ENCODE measurements around the gene SLC45A2.

The SLC45A2 gene

DNA sequence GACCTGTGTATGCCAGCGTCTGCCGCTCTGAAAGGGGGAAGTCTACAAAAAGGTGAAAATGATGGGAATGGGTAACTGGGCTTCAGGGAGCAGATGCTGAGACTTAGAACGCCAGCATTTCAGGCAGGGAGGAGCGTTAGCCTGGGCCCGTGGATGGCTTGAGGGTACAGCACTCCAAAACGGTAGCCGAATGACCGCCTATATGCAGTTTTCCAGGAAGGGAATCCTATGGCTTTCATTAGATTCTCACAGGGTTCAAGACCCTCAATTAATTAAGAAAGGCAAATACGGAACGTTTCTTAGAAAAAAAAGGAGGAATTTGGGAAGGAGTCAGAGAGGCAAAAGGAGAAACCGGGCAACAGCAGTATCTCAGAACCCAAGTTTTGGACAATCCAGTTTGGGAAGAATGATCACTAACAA, 22.7 kb upstream of the SLC45A2 start:
- DNase-seq (ENCODE audit: low read depth) = no peak

DNA sequence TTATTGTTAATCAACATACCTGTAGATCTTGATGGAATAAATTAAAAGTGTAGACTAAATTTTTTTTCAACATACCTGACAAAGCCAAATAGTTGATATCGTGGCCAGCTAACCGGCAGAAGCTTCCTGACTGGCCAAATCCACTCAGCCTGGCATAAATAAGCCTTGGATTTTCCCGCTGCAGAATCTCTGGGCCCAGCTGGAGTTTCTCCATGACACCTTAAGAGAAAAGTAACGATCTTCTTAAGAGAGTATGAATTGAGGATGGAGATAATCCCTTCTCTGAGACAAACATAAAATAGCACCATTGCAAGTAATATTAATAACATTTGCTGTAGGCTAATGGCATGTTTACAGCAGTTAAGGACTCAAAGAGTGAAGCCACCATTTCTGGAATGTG, 21.2 kb upstream of the SLC45A2 start:
- no peak for DNase-seq (ENCODE audit: low read depth)

DNA sequence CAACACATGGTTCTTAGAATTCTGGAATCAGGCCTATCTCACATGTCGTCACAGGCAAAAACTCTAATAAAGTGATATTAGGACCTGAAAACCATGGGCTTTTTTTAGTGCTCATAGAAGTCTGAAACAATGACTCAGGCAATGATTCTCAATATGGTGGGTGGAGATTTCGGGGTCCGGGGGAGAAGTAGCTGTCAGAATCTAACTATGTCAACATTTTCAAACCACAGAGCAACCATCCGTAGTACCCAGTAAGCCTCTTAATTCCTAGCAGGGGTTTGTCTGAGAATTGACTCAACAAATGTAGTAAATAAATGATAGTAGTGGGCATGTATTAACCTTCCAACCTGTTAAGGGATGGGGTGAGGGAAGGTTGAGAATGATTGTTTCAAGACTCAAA, 20.7 kb upstream of the SLC45A2 start:
- DNase-seq (ENCODE audit: low read depth) = no peak

DNA sequence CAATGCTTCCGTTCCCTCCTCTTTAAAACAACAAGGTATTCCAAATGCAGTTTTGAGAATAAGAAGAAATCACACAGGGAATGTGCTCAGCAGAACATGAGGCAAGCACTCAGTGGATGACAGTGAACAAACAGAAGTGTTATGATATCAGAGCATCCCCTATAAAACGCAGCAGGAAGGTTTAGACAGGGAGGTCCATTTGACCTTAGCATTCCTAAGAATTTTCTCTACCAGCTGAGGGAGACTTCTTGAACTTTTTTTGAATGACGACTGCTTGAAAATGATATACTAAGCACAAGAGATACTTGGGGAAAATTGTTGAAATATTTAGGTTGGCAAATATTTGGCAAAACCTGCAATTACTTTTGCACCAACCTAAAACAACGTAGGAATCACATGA, 19.4 kb upstream of the SLC45A2 start:
- no peak for DNase-seq (ENCODE audit: low read depth)

DNA sequence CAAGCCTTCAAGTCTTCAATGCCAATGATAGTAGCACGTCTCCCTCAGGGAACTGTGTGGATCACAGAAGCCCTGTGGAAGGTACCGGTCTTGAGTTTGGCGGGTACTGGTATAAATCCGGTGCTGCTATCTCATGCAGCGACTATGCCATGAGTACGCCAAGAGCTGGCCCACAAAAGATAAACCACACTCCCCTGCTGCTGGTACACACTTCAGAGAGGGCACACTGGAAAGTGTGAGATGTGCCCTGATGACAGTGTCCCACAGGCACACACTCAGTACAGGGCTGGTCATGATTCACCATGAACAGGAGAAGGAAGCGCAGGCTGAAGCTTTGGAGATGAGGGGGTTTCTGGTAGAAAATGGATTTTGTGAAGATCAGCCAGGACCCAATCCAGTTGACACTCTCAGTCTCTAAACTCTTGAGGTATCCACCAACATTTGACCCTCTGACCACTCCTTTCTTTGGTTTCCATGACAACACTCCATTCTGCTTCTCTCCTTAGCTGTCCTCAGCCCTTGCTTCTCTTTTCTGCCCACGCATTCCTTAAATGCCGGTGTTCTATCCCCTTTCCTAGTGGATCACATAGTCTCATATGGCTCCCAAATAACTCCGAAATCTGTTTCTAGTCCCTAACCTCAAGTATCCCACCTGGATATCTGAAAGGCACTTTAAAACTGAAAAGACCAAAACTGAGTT, 18.3 kb upstream of the SLC45A2 start:
- no peak for DNase-seq (ENCODE audit: low read depth)

DNA sequence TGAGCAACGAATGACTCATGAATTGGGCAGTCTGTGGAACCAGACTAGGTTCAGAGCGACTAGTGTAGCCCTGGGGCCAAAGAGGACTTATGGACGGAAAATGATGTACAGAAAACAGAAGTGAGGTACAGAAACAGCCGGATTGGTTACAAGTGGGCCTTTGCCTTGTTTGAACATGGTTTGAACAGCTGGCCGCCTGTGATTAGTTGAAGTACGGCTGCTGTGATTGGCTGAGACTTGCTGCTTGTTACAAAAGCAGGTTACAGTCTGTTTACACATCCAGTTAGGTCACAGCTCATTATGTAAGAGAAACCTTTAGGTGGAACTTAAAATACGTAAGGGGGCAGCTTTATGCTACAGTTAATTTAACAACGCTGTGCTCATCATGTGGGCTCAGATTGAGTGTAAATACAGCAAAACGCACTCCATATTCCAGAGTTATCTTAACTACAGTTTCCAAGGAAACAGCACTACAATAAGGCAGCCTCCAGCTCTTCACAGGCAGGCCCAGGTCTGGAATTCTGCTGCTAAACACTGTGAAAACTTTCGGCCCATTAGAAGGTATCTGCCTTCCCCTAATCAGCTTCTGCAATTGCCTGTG, 16.8 kb upstream of the SLC45A2 start:
- no peak for DNase-seq (ENCODE audit: low read depth)

DNA sequence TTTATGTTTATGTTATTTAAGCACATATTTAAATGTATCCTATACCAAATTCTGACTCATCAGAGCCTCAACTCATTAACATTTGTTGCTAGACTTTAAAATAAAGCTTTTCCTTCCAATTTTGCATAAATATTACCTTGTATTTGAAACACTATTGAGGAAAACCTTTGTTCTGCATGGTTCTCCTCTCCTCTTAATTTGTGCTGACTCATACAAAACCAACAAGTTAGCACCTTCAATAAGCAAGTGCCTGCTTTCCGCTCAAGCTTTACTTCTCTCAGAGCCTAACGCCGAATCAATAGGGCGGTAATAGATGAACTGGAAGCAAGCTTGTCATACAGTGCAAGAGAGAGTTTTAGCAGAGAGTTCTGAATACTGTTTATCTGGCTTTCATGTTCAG, 15.5 kb upstream of the SLC45A2 start:
- DNase-seq (ENCODE audit: low read depth) = no peak

DNA sequence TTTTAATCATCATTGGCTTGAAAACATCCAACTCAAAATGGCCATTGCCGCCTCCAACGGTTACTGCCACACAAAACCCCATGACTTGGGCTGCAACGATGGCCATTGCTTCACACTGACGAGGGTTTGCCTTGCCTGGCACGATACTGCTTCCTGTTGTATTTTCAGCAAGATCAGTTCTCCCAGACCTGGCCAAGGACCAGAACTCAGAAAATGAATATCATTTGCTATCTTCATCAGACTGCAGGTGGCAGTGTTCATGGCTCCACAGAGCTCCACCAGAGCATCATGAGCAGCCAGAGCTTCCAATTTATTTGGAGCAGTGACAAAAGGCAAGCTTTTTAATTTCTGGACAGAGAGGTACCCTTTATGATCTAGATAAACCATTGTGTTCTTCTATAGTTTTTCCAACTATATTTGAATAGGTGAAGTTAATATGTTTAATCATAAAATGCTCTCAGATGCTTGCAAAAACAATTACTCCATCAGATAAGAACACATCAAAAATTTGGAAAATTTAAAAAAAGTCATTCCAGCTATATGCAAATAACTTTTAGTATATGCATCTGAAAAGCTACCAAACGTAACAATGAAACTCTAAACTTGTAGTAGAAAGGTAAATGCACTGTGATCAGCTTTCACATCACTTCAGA, 13.0 kb upstream of the SLC45A2 start:
- DNase-seq (ENCODE audit: low read depth) = no peak

DNA sequence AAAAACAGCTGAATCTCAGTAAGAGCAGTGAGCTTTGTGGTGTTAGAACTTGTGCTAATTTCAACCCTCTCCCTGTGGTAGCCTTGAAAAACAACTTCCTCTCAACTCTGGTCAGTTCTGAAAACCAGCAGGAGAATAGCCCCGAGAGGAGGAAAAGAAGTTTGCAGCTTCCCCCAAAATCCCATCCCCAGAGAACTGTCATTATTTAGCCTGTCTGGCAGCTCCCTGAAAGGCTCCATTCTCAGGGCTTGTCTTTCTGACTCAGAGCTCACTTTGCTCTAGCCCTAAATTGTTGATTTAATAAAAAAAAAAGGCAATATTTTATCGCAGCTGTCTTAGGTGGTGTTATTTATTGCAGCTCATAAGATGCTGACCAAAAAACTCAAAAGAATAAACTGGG, 11.4 kb upstream of the SLC45A2 start:
- DNase-seq (ENCODE audit: low read depth) = no peak

DNA sequence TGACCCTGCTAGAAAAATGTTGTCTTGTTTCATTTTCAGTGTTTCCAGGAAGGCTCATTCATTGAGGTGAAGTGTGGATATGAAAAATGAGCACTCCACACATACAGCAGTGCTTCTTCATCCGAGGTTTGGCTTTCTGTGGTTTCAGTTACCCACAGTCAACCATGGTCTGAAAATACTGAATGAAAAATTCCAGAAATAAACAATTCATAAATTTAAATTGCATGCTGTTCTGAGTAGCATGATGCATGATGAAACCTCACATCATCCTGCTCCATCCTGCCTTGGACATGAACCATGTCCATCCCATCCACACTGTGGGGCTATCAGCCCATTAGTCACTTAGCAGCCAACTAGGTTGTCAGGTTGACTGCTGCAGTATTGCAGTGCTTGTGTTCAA, 10.4 kb upstream of the SLC45A2 start:
- DNase-seq (ENCODE audit: low read depth) = no peak

DNA sequence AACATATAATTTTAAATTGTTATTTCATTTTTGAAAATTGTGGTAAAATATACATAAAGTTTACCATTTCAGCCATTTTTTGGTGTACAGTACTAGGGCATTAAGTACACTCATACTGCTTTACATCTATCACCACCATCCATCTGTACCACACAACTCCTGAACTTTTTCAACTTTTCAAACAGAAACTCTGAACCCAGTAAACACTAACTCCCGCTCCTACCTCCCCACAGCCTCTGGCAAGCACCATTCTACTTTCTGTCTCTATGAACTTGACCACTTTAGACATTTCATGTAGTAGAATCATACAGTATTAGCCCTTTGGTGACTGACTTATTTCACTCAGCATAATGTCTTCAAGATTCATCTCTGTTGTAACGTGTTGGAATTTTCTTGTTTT, 8.4 kb upstream of the SLC45A2 start:
- DNase-seq (ENCODE audit: low read depth) = no peak

DNA sequence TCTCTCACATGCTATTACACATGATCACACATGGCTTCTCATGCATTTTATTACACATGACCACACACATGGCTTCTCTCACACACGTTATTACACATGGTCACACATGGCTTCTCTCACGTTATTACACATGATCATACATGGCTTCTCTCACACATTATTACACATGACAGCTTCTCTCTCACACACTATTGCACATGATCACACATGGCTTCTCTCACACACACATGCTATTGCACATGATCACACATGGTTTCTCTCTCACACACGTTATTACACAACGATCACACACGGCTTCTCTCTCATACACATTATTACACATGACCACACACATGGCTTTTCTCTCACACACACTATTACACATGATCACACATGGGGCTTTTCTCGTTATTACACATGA, 954 bp upstream of the SLC45A2 start:
- no peak for DNase-seq (ENCODE audit: low read depth)

DNA sequence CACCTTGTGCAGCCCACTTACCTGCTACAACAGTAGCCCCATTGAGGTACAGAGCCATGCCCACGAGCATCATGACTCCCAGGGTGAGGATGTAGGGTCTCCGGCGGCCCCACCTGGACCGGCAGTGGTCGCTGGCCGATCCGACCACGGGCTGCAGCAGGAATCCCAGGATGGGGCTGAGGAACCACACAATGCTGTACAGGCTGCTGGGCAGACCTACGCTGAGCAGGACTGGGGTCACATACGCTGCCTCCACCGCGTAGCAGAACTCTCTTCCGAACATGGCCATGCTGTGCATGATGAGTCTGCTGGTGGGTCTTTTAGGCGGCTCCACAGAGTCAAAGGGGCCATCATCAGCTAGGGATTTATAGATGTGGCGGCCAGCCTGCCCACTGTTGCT, 315 bp downstream of the SLC45A2 start:
- no peak for DNase-seq (ENCODE audit: low read depth)

DNA sequence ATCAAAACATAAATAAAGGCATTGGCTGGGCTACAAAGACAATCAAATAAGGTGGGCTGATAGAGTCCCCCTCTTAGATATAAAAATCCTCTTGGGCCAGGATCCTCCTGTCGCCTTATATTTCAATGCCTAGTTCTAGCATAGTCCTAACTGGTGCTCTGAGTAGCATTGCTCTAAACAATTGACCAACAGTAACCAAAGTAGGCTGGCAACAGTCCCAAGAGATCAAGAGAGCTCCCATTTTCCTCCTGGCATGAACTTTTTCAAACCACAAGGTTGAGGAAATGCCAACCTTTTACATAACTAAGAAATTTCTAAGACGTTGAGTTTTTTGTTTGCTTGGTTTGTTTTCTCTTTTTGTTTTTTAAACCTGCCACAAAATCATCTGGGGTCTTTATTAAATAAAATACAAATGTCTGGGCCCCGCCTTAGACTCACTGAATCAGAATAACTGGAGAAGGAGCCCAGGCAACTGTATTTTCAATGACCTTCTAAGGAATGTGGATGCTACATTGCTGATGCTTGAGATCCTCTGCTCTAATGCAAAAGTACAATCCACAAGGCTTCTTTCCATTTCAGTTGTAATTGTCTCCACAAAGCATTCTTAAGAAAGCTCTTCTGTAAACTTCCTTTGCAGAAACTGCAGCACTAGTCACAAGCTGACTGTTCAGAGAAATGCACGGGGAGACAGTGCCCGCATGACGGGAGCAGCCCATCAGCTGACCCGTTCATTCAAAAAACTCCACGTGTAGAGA, 2.9 kb downstream of the SLC45A2 start:
- no peak for DNase-seq (ENCODE audit: low read depth)

DNA sequence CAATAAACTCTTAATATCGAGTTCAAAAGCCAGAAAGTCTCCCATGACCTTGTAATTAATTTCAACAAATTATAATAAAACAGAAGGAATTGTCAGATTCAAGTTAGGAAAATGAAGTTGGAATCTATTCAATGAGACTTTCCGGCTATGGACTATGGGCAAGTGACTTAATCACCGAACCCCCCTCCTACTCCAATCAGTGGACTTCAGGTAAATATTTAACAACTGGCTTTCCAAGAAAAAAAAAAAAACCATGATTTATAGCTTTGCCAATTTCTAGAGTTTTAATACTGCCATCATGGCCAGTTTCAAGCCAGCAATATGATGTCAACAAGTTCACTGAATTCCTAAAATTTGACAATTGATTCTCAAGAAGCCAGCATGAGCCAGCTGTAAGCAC, 4.5 kb downstream of the SLC45A2 start:
- no peak for DNase-seq (ENCODE audit: low read depth)

DNA sequence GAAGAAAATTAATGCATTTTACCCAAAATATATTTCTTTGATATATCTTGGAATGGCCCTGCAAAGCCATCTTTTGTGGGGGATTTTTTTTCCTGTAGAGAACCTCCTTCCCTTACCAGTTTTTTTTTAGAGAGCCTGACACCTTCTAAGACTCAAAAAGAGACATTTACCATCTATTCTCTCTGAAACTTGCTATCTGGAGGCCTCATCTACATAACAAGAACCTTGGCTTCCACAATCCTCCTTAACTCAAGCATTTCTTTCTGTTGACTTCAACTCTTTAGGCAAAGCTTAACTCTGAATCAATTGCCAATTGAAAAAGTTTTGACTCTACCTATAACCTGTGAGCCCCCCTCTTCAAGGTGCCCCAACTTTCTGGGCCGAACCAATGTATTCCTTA, 6.2 kb downstream of the SLC45A2 start:
- no peak for DNase-seq (ENCODE audit: low read depth)

DNA sequence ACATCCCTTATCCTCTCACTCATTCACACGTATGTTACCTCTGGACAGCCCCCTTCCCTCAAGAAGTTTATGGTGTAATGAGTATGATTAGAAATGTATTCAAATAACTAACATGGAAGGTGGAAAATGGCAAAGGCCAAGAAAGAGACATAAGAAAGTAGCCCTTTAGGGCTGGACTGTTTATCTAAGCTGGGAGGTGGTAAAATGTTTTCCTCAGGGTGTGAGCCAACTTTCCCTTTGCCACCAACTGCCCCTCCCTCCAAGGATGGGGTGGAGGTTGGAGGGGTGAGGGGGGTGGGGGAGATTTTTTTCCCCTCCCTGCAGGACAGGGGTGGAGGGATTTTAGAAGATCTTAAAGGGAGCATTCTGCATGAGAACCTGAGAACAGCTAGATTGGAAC, 8.2 kb downstream of the SLC45A2 start:
- no peak for DNase-seq (ENCODE audit: low read depth)

DNA sequence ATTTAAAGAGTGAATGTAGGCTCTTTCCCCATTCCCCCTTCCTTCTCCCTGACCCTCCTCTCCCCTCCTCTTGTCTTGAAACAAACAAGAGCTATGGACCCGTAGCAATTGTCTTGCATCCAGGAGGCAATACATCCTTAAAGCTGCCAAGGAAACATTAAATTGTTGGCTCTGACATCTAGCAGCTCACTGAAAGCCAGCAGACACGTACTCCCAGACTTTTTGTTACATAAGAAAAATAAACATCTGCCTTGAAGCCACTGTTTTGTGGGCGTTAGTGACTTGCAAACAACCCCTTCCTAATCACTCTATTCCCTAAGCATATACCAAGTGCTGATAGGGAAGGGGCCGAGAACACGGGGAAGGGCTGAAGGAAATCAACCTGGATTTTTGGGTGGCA, 8.6 kb downstream of the SLC45A2 start:
- DNase-seq (ENCODE audit: low read depth) = no peak

DNA sequence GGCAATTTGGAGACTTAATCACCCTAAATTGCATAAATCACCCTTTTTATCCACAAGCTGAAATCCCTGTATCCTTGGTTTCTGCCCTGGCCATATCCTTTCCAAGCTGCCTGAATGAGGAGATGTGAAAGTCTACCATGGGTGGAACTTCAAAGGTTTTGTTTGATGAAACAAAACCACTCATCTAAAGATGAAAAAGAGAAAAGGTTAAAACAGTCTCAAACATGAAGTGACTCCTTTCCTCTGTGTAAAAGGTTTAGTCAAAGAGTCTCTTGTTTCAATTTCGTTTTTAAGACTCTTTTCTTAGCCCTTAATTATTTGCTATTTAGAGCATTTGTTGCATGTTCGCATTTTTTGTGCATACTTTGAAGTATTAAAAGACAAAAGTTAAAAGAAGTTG, 11.2 kb downstream of the SLC45A2 start:
- no peak for DNase-seq (ENCODE audit: low read depth)

DNA sequence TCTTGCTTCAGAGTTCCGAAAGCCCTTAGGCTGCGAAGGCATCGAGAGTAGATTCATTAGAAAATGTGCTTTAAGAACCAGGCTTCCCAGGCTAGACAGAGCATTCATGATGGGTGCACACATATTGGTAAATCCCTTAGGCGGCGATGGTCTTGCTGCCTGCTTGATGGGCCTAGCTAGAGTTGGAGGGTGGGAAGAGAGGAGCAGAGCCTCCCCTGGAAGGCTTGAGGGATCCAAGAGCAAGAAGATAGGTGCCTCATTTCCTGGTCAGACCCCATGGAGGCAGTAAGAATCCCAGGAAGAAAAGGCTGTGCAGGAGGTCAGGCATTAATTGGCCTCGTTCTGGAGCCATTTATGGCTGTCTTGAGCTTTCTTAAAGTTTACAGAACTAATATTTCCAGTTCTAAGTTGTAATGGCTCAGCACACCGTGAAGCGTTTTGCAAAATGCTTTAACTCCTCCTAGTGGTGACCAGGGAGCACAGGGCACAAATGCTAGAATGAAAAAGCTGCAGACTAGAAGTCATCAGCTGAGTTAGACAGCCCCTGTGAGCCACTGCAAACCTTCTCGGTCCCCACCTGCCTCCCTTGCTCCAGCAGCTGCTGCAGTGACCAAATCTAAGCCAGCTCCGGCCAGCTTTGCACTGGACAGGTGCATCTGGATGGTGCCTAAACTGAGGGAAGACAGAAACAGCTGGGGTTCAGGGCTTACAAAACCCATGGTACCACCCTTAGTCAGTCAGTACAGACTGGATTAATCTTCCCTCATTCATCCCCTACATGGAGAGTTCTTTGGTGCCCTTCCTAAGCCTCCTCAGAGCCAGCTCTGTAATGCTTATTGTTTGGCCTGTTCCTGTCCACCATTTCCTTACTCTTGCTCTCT, 14.7 kb downstream of the SLC45A2 start:
- DNase-seq (ENCODE audit: low read depth) = no peak

DNA sequence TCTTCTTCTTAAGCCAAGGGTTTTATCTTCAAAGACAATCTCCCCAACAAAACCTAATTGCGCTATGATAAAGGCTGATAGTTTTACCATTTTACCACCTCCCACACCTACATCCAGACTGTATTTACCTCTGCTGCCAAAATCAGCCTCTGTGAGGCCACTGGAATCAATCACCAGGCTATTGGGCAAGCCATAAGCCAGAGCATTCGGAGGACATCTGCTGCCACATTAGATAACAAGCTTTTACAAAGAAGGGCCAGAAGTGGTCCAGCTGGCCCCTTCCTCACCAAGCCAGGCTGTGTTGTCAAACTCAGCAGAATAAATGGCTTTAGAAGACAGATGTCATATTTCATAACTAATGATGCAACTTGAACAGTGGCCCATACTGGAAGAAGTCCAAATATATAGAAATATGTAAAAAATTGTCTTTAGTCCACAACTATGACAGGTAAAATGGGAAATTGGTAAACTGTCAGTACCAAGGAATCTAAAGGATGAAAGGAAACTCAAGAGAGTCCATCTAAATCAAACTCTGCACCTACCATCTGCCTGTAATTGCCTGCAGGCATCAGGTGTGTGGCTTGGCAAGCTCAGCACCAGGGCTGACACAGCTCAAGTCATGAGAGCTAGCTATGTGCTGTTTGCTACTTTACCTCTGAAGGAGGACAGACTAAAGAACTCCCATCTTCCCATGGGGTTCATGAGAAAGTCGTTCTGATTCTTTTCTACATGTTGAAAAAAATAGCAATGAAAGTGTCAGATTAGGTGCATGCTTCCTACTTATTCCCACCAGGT, 16.1 kb downstream of the SLC45A2 start:
- DNase-seq (ENCODE audit: low read depth) = no peak
